GM23248 (cell line): ENCODE data around the gene SCN8A.

Experiments used
- EZH2 ChIP-seq: fragments of 200-600 bp; sonication (generic); IDR thresholded peaks from 2 replicates; pipeline ENCODE4 v1.6.1; 2018; ENCODE audit warnings: antibody characterized with exemption, mild to moderate bottlenecking; ENCODE audit not compliant: insufficient read depth, poor library complexity, severe bottlenecking
- EZH2phosphoT487 ChIP-seq: fragments of 200-600 bp; sonication (generic); IDR thresholded peaks from 2 replicates; pipeline ENCODE4 v1.6.1; 2018; ENCODE audit warnings: antibody characterized with exemption, moderate library complexity, mild to moderate bottlenecking, low read depth; ENCODE audit not compliant: insufficient read depth

DNA sequence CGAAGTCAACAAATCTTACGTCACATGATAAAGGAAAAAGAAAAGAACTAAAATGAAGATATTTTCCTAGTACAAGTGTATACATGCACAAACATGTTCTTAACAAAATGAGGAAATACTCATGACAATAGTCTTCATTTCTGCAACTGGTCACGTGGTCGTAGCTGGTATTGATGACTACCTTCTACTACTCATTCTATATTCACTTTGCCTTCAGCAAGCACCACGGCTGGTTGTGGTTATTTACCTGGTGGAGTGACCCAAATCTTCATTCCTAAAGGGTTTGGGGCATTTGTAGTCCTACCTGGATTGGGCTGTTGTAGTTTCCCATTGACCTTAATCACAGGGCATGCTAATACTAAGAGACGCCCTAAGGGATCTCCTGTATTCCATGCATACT lies 206.3 kb downstream of the SCN8A start:
- no peak for TF ChIP-seq EZH2
- TF ChIP-seq EZH2phosphoT487 = no peak
